Activated T-helper 1 cell treated with anti-CD3 and anti-CD28 coated beads, Interleukin-12 subunit alpha, Interleukin-12 subunit beta, Interleukin-2, Interleukin-4 antibody, amounts not matched to agents 30 ng/mL and 10 ng/mL and 1 ng/mL, durations not matched to agents 14 hours and 24 hours and 36 hours (primary cell): ENCODE results near the gene TDG. TPM values are rescaled to one million over a fixed set of nuclear protein-coding genes. Genes with fewer than 3 reads are reported as not detected.

Experiments used
- DNase-seq: peaks from one replicate; pipeline ENCODE4 v3.0.0; 2021; ENCODE audit warnings: low spot score
- H3K27ac Mint-ChIP-seq: one replicate; pipeline ENCODE4 v1.8.0; 2021; ENCODE audit warnings: mild to moderate bottlenecking, mixed read lengths
- H3K27me3 Mint-ChIP-seq: one replicate; pipeline ENCODE4 v1.8.0; 2022; ENCODE audit warnings: mild to moderate bottlenecking, moderate library complexity, mixed read lengths; ENCODE audit not compliant: insufficient read depth
- H3K36me3 Mint-ChIP-seq: one replicate; pipeline ENCODE4 v1.8.0; 2021; ENCODE audit warnings: low read depth, mixed read lengths
- H3K4me1 Mint-ChIP-seq: one replicate; pipeline ENCODE4 v1.8.0; 2021; ENCODE audit warnings: low read depth, mixed read lengths
- H3K4me3 Mint-ChIP-seq: one replicate; pipeline ENCODE4 v1.8.0; 2021; ENCODE audit warnings: mild to moderate bottlenecking, moderate library complexity, mixed read lengths
- H3K9me3 Mint-ChIP-seq: one replicate; pipeline ENCODE4 v1.8.0; 2021; ENCODE audit warnings: mixed read lengths
- intact Hi-C: fragments of 100-400 bp; cut with micrococcal nuclease; formaldehyde crosslinking; loops from one replicate; pipeline ENCODE4 v1.15.1; 2024
- total RNA-seq: library from RNA; stranded (reverse); gene quantifications from 2 replicates; pipeline ENCODE4 v1.2.3, GENCODE V29; 2022

Gene TDG
- total RNA-seq, result 80.4 and 81.6 TPM in 2 replicates

DNA sequence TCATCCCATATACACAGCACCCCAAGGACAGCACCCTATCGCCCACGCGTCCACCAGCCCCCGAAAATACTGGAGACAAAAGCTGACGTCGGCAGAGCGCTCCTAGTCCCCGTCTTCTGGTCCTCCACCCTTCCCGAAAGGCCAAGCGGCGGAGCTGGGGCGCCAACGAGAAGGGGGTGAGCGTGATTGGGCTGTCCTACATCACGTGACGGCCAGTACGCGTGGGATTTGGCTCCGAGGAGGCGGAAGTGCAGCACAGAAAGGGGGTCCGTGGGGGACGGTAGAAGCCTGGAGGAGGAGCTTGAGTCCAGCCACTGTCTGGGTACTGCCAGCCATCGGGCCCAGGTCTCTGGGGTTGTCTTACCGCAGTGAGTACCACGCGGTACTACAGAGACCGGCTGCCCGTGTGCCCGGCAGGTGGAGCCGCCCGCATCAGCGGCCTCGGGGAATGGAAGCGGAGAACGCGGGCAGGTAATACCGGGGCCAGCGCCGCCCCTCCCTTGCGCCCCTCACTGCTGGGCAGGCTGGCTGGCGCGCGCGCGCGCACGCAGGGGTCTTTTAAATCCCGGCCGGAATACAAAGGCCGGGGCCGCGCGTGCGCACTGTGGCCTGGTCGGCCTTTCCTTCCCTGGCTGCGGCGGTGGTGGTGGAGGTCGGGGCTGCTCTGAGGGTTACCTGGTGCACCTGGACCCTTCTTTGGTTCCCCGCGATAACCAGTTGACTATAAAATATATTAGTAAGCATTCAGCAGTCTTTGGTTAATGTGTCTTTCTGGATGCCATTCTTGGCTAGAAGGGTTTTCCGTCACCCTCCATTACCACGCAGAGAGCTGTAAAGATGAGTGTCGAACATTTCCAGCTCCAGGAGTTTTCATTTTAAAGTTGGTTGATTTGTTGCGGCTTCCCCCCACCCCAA lies at the start of gene TDG:
TDG (plus strand) TSS at position 283 of the 915 bp plus-strand sequence; CDS start at position 449, 166 bp downstream.
- Mint-ChIP-seq H3K27me3 (no peaks in the 10 kb centered on the region), H3K4me1 (peaks cover 47% of the 10 kb centered on the region), H3K36me3 (peaks cover 17% of the 10 kb centered on the region), H3K27ac (peak within 1 kb of the TSS; percentile 99), H3K4me3 (peak within 1 kb of the TSS; percentile 98), H3K9me3 (no peaks in the 10 kb centered on the region)
- peak; percentile 95 for DNase-seq
- intact Hi-C loops, result loop anchor here (1.0 to 5.0 kb wide), 9 partner anchors 9 to 1261 kb away; partner anchors contain the start of genes EID3, HCFC2, HSP90B1 and NFYB

DNA sequence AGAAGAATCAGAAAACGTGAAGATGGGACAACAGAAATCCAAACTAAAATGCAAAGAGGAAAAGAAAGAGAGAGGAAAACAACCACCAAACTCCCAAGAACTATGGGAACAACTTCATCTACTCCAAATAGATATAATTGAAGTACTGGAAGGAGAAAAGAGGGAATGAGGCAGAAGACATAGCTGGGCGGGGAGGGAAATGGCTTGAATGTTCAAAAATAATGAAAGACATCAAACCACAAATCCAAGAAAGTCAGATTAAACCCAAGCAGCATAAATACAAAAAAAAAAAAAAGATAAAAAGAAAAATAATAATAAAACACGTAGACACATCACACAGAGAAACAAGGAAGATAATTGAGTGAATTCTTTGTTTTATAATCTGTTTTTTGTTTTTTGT lies 47.8 kb upstream of the TDG start:
- DNase-seq, result no peak
- Mint-ChIP-seq H3K27me3 (peaks cover 6% of the 10 kb centered on the region), H3K27ac (no peak overlapping the region), H3K36me3 (peaks cover 2% of the 10 kb centered on the region), H3K9me3 (peaks cover 5% of the 10 kb centered on the region), H3K4me1 (no peaks in the 10 kb centered on the region), H3K4me3 (no peak overlapping the region)
- intact Hi-C loops, result no loop called here

DNA sequence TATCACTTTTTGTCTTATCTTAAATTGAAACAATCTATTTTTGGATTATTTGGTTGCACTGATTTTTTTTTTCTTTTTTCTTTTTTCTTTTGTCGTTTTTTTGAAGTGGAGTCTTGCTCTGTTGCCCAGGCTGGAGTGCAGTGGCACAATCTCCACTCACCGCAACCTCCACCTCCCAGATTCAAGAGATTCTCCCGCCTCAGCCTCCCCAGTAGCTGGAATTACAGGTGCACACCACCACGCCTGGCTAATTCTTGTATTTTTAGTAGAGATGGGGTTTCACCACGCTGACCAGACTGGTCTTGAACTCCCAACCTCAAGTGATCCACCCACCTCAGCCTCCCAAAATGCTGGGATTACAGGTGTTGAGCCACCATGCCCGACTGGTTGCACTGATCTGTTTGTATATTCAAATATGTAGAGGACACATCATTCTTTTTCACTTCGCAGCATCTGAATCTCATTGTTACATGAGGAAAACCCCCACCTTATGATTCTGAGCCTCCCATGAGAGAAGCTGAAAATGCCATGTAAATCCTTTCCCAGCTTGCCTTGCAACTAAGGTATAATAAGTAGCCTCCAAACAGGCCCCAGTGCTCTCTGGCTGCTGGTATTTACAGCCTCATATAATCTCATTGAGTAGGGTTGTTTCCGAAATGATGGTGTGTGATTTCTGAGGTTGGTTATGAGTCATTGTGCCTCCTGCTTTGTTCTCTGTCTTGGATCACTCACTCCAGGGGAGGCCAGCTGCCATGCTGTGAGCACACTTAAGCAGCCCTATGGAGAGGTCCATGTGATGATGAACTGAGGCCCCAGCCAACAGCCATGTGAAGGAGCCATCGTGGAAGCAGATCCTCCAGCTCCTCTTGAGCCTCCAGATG lies 40.7 kb upstream of the TDG start:
- peak; percentile 51 for DNase-seq
- Mint-ChIP-seq H3K27me3 (peaks cover 2% of the 10 kb centered on the region), H3K36me3 (peaks cover 6% of the 10 kb centered on the region), H3K9me3 (peaks cover 4% of the 10 kb centered on the region), H3K27ac (peak overlapping the region; percentile 81), H3K4me1 (peaks cover 50% of the 10 kb centered on the region), H3K4me3 (peak overlapping the region; percentile 70)
- intact Hi-C loops, result loop anchor here (1.0 to 10.0 kb wide), 8 partner anchors 41 to 1407 kb away; partner anchors contain the start of genes C12orf75, EID3 and NT5DC3

DNA sequence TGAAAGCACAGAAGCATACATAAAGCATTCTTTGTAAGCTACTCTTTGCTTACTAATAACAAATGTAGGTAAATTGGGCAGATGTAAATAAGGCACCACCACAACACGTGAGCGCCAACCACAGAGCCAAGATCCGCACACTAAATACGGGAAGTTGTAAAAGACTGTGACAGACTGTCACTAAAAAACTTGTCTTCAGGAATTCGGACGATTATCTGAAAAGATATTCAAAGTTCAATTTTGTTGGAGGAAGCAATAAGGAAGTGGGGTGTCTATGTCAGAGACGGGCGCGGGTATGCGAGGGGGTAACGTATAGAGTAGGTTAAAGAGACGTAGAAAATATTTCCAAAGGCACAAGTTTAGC lies 37.0 kb upstream of the TDG start:
- peaks cover 26% of the 10 kb centered on the region for H3K36me3 Mint-ChIP-seq
- H3K27me3 Mint-ChIP-seq, result peaks cover 7% of the 10 kb centered on the region
- peaks cover 4% of the 10 kb centered on the region for H3K9me3 Mint-ChIP-seq
- H3K27ac Mint-ChIP-seq, result peak overlapping the region; percentile 99
- DNase-seq, result peak; percentile 60
- intact Hi-C loops, result loop anchor here (1.0 to 10.0 kb wide), 7 partner anchors 156 to 1866 kb away; partner anchors contain the start of genes C12orf75 and EID3
- H3K4me3 Mint-ChIP-seq, result peak overlapping the region; percentile 91
- peaks cover 75% of the 10 kb centered on the region for H3K4me1 Mint-ChIP-seq

DNA sequence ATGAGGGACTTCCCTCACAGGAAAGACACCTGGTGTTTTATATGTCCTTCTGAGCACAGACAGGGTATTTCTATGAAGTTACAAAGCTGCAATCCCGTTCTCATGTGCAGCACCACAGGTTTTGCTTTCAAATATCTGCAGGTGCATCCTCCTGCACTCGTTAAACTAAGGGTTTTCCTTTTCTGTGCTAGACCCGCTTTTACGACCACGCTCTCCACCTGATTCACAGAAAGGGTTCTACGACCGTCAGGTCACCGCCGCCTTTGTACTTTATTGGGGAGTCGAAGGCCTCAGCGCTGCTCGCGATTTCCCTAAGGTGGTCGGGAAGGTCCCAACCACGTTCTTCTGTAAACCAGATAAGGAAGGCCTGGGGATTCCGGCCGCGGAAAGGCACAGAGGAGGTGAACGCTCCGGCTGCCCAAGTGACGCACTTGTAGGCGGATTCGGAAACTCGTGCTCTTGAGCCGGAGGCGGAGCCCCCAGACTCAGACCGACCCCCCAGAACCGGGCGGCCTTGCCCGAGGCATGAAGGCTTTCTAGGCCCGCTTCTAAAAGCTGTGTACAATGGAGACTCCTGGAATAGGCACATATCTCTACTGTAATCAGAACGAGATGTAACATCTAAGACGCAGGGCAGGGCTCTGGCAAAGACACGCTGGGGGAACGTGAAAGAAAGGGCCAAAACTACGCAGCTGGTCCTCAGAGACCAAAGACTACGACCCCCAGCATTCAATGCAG lies 36.5 kb upstream of the TDG start:
- intact Hi-C loops, result loop anchor here (1.0 to 10.0 kb wide), 7 partner anchors 155 to 1866 kb away; partner anchors contain the start of genes C12orf75 and EID3
- H3K36me3 Mint-ChIP-seq, result peaks cover 31% of the 10 kb centered on the region
- peak; percentile 75 for DNase-seq
- H3K9me3 Mint-ChIP-seq, result peaks cover 4% of the 10 kb centered on the region
- H3K4me3 Mint-ChIP-seq, result peak overlapping the region; percentile 91
- peak overlapping the region; percentile 99 for H3K27ac Mint-ChIP-seq
- peaks cover 75% of the 10 kb centered on the region for H3K4me1 Mint-ChIP-seq
- H3K27me3 Mint-ChIP-seq, result peaks cover 7% of the 10 kb centered on the region

DNA sequence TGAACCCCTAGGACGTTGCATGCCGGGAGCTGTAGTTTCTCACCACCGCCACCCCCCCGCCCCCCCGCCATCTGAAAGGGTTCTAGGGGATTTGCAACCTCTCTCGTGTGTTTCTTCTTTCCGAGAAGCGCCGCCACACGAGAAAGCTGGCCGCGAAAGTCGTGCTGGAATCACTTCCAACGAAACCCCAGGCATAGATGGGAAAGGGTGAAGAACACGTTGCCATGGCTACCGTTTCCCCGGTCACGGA lies 36.0 kb upstream of the TDG start:
- Mint-ChIP-seq H3K4me3 (peak overlapping the region; percentile 91), H3K27ac (peak overlapping the region; percentile 99), H3K4me1 (peaks cover 73% of the 10 kb centered on the region), H3K9me3 (peaks cover 3% of the 10 kb centered on the region), H3K36me3 (peaks cover 35% of the 10 kb centered on the region), H3K27me3 (peaks cover 7% of the 10 kb centered on the region)
- DNase-seq, result no peak
- intact Hi-C loops, result loop anchor here (1.0 to 10.0 kb wide), 15 partner anchors 23 to 1867 kb away; partner anchors contain the start of genes C12orf75, EID3, HCFC2 and NFYB

DNA sequence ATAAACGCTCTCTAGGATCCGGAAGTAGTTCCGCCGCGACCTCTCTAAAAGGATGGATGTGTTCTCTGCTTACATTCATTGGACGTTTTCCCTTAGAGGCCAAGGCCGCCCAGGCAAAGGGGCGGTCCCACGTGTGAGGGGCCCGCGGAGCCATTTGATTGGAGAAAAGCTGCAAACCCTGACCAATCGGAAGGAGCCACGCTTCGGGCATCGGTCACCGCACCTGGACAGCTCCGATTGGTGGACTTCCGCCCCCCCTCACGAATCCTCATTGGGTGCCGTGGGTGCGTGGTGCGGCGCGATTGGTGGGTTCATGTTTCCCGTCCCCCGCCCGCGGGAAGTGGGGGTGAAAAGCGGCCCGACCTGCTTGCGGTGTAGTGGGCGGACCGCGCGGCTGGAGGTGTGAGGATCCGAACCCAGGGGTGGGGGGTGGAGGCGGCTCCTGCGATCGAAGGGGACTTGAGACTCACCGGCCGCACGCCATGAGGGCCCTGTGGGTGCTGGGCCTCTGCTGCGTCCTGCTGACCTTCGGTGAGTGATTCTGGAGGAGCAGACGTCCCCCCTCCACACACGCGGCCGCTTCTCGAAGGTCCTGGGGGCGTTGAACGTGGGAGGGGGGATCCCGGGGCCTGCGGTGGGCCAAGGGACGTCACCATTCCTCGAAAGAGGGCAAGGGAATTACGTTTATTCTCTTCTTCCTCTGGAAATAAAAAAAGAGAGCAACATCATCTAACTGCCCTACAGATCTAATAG lies 35.5 kb upstream of the TDG start, which contains the start of gene HSP90B1:
HSP90B1 (plus strand) TSS at position 377 of the 753 bp plus-strand sequence; CDS start at position 483, 106 bp downstream.
- intact Hi-C loops, result loop anchor here (1.0 to 5.0 kb wide), 8 partner anchors 22 to 1177 kb away; partner anchors contain the start of genes HCFC2, NFYB, TDG and WASHC4
- peak within 1 kb of the TSS; percentile 91 for H3K4me3 Mint-ChIP-seq
- no peaks in the 10 kb centered on the region for H3K9me3 Mint-ChIP-seq
- H3K4me1 Mint-ChIP-seq, result peaks cover 73% of the 10 kb centered on the region
- H3K27ac Mint-ChIP-seq, result peak within 1 kb of the TSS; percentile 99
- peak; percentile 100 for DNase-seq
- peaks cover 40% of the 10 kb centered on the region for H3K36me3 Mint-ChIP-seq
- peaks cover 6% of the 10 kb centered on the region for H3K27me3 Mint-ChIP-seq

DNA sequence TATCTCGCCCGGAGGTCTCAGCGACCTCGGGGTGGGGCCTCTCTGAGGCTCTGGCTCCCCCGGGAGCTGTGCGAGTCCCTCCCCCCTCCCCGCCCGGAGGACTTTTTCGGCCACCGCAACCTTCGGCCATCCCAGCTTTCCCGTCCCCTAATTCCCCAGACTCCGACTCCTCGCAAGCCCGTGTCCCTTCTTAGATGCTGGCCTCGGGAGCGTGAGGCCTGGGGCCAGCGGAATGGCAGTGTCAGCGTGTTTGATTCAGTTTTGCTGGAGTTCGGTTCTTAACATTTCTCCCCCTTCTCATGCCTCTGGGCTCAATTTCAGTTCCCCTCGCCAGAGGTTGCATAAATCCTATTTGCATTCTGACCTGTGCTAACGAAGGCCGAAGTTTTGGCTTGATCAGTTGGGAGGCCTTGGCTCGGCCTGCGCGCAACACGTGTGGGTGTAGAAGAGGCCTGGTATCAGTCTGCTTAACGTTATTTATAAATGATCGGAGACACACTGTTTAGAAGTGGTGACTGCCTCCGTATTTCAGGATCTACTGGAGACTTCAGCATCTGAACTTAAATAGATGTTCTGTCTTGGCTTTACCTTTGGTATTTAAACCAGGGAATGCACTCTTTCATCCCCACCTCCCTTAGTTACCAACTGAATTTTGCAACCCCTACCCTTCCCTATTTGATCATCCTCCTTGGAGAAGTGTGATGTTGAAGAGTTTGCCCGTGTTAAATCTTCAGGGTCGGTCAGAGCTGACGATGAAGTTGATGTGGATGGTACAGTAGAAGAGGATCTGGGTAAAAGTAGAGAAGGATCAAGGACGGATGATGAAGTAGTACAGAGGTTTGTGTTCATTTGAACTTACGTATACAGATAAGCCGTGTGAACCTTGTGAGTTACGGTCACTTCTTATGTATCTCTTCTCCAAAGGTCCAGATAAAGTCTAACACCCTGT lies 34.6 kb upstream of the TDG start:
- peaks cover 6% of the 10 kb centered on the region for H3K27me3 Mint-ChIP-seq
- no peaks in the 10 kb centered on the region for H3K9me3 Mint-ChIP-seq
- intact Hi-C loops, result loop anchor here (1.0 to 5.0 kb wide), 10 partner anchors 9 to 1176 kb away; partner anchors contain the start of genes HCFC2, NFYB, TDG and WASHC4
- no peak for DNase-seq
- H3K4me1 Mint-ChIP-seq, result peaks cover 77% of the 10 kb centered on the region
- H3K36me3 Mint-ChIP-seq, result peaks cover 44% of the 10 kb centered on the region
- H3K27ac Mint-ChIP-seq, result peak overlapping the region; percentile 99
- H3K4me3 Mint-ChIP-seq, result peak overlapping the region; percentile 91

DNA sequence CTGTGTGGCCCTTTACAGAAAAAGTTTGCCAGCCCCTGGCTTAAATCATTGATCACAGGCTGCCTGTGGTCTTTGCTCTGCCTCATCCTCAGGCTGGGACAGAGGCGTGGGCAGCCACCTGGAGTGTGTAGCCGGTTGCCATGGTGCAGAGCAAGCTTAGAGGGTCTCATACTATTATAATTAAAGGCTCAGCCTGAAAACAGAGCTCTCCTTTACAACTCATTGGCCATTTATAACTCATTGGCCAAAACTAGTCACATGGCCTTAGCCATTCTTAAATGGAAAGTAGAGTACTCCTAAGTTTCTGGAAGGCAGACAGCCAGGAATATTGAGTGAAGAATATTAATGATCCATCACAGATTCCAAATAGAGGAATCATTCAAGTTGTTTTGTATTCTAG lies 32.4 kb upstream of the TDG start:
- no peak for DNase-seq
- Mint-ChIP-seq H3K4me1 (peaks cover 65% of the 10 kb centered on the region), H3K36me3 (peaks cover 50% of the 10 kb centered on the region), H3K27ac (no peak overlapping the region), H3K9me3 (no peaks in the 10 kb centered on the region), H3K27me3 (peaks cover 6% of the 10 kb centered on the region), H3K4me3 (peak overlapping the region; percentile 38)
- intact Hi-C loops, result loop anchor here (5.0 kb wide), 1 partner anchor 174 kb away; no protein-coding TSS in a partner anchor

DNA sequence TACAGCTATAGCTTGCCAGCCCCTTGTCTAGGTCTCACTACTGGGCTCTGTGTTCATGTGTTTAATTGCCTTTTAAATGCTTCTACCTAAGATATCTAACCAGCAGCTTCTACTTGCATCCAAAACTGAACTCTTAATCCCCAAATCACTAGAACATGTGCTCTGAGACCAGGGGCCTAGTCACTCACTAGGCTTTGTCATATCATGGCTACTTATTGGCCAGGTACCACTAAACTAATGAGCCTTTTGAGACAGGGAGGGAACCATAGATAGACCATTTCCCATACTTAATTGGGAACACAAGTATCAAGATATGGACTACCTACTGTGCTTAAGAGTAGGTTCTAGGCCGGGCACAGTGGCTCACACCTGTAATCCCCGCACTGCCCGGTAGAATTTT lies 29.0 kb upstream of the TDG start:
- Mint-ChIP-seq H3K4me1 (peaks cover 52% of the 10 kb centered on the region), H3K27ac (no peak overlapping the region), H3K9me3 (no peaks in the 10 kb centered on the region), H3K27me3 (no peaks in the 10 kb centered on the region), H3K4me3 (no peak overlapping the region), H3K36me3 (peaks cover 64% of the 10 kb centered on the region)
- intact Hi-C loops, result no loop called here
- DNase-seq, result no peak
